ENCODE data around the gene GPC6.
A peak's percentile ranks its signal among the peaks of the same experiment; 100 is the strongest.
"Not testable (repeated sequence)": the region's sequence is repeated elsewhere in the genome, so short reads cannot be mapped to it uniquely, and the experiment has no call there.

Gene GPC6

GRCh38 chr13:94204946-94205345, 978.3 kb downstream of the GPC6 start:
- peak in 2 of 3 donors; percentile 52 to 73 for DNase-seq
- H3K36me3 ChIP-seq (ENCODE audit: control insufficient read depth in 4 of 4, insufficient read depth in 4 of 4, low read length in 3 of 4): no peaks in the 10 kb centered on the region
- POLR2A ChIA-PET: interaction anchor here (0.6 to 1.0 kb wide), 2 partner anchors 13 to 1830 kb away, joined by 3 to 5 read pairs; no protein-coding TSS in a partner anchor
- no CpG with 5 or more reads among the region's 2 CpGs for WGBS (ENCODE audit: insufficient coverage)
- H3K27me3 ChIP-seq (replicated peaks in 2 of 5; ENCODE audit: control insufficient read depth in 4 of 5, insufficient read depth in 5 of 5, low read length in 4 of 5): no peaks in the 10 kb centered on the region
- no peak overlapping the region for H3K27ac ChIP-seq (ENCODE audit: insufficient read depth in 1 of 2, low read depth in 1 of 2, low read length in 2 of 2, poor library complexity in 1 of 2, severe bottlenecking in 2 of 2)
- CTCF ChIA-PET: interaction anchor here (1.1 kb wide), 1 partner anchor 35 kb away, joined by 4 read pairs; no protein-coding TSS in a partner anchor
- H3K4me3 ChIP-seq (ENCODE audit: control insufficient read depth in 1 of 7, extremely low read depth in 1 of 7, insufficient read depth in 4 of 7, low read depth in 2 of 7, low read length in 6 of 7): no peak overlapping the region
- peaks cover 0 to 10% (median 2%) of the 10 kb centered on the region in 4 experiments for H3K4me1 ChIP-seq (ENCODE audit: control extremely low read depth in 1 of 4, control insufficient read depth in 4 of 4, insufficient read depth in 4 of 4, low read length in 3 of 4)
- no peaks in the 10 kb centered on the region for H3K9me3 ChIP-seq (ENCODE audit: control extremely low read depth in 1 of 5, control insufficient read depth in 4 of 5, insufficient read depth in 2 of 5, low read depth in 1 of 5, low read length in 4 of 5)

- H3K9me3 ChIP-seq (ENCODE audit: control extremely low read depth in 1 of 5, control insufficient read depth in 4 of 5, insufficient read depth in 2 of 5, low read depth in 1 of 5, low read length in 4 of 5): no peaks in the 10 kb centered on the region
- no peaks in the 10 kb centered on the region for H3K36me3 ChIP-seq (ENCODE audit: control insufficient read depth in 4 of 4, insufficient read depth in 4 of 4, low read length in 3 of 4)
- no peak overlapping the region for H3K4me3 ChIP-seq (ENCODE audit: control insufficient read depth in 1 of 7, extremely low read depth in 1 of 7, insufficient read depth in 4 of 7, low read depth in 2 of 7, low read length in 6 of 7)
- ChIA-PET POLR2A (interaction anchor here (1.0 kb wide), 1 partner anchor 13 kb away, joined by 5 read pairs; no protein-coding TSS in a partner anchor), CTCF (interaction anchor here (1.1 to 1.2 kb wide), 2 partner anchors 13 to 34 kb away, joined by 4 to 5 read pairs; no protein-coding TSS in a partner anchor)
- peaks cover 0 to 10% (median 2%) of the 10 kb centered on the region in 4 experiments for H3K4me1 ChIP-seq (ENCODE audit: control extremely low read depth in 1 of 4, control insufficient read depth in 4 of 4, insufficient read depth in 4 of 4, low read length in 3 of 4)
- H3K27me3 ChIP-seq (replicated peaks in 2 of 5; ENCODE audit: control insufficient read depth in 4 of 5, insufficient read depth in 5 of 5, low read length in 4 of 5): no peaks in the 10 kb centered on the region
- WGBS (ENCODE audit: insufficient coverage): 92% methylated on average over 1 of the region's 3 CpGs
- H3K27ac ChIP-seq (ENCODE audit: insufficient read depth in 1 of 2, low read depth in 1 of 2, low read length in 2 of 2, poor library complexity in 1 of 2, severe bottlenecking in 2 of 2): no peak overlapping the region
- DNase-seq: no peak
Observed at GRCh38 chr13:94205896-94206295, 979.3 kb downstream of the GPC6 start.

GRCh38 chr13:94209117-94209516, 982.5 kb downstream of the GPC6 start:
- CTCF ChIA-PET: interaction anchor here (1.5 kb wide), 1 partner anchor 16 kb away, joined by 3 read pairs; no protein-coding TSS in a partner anchor
- POLR2A ChIA-PET: interaction anchor here (0.6 kb wide), 1 partner anchor 788 kb away, joined by 5 read pairs; no protein-coding TSS in a partner anchor

GRCh38 chr13:94209913-94210312, 983.3 kb downstream of the GPC6 start:
- POLR2A ChIA-PET; DNase-seq; H3K27ac ChIP-seq (ENCODE audit: insufficient read depth in 1 of 2, low read depth in 1 of 2, low read length in 2 of 2, poor library complexity in 1 of 2, severe bottlenecking in 2 of 2); H3K4me1 ChIP-seq (ENCODE audit: control extremely low read depth in 1 of 4, control insufficient read depth in 4 of 4, insufficient read depth in 4 of 4, low read length in 3 of 4); H3K27me3 ChIP-seq (replicated peaks in 2 of 5; ENCODE audit: control insufficient read depth in 4 of 5, insufficient read depth in 5 of 5, low read length in 4 of 5); H3K9me3 ChIP-seq (ENCODE audit: control extremely low read depth in 1 of 5, control insufficient read depth in 4 of 5, insufficient read depth in 2 of 5, low read depth in 1 of 5, low read length in 4 of 5); H3K4me3 ChIP-seq (ENCODE audit: control insufficient read depth in 1 of 7, extremely low read depth in 1 of 7, insufficient read depth in 4 of 7, low read depth in 2 of 7, low read length in 6 of 7); H3K36me3 ChIP-seq (ENCODE audit: control insufficient read depth in 4 of 4, insufficient read depth in 4 of 4, low read length in 3 of 4): not testable (repeated sequence)
- WGBS (ENCODE audit: insufficient coverage): 100% methylated on average over 1 of the region's 4 CpGs
- CTCF ChIA-PET: interaction anchor here (1.0 to 1.5 kb wide), 2 partner anchors 13 to 16 kb away, joined by 3 read pairs; no protein-coding TSS in a partner anchor

More at GRCh38 chr13:94209117-94209516, 982.5 kb downstream of the GPC6 start:
- Histone ChIP-seq H3K4me3 (ENCODE audit: control insufficient read depth in 1 of 7, extremely low read depth in 1 of 7, insufficient read depth in 4 of 7, low read depth in 2 of 7, low read length in 6 of 7) (no peak overlapping the region), H3K4me1 (ENCODE audit: control extremely low read depth in 1 of 4, control insufficient read depth in 4 of 4, insufficient read depth in 4 of 4, low read length in 3 of 4) (peaks cover 0 to 10% (median 2%) of the 10 kb centered on the region in 4 experiments), H3K9me3 (ENCODE audit: control extremely low read depth in 1 of 5, control insufficient read depth in 4 of 5, insufficient read depth in 2 of 5, low read depth in 1 of 5, low read length in 4 of 5) (no peaks in the 10 kb centered on the region), H3K27ac (ENCODE audit: insufficient read depth in 1 of 2, low read depth in 1 of 2, low read length in 2 of 2, poor library complexity in 1 of 2, severe bottlenecking in 2 of 2) (no peak overlapping the region), H3K36me3 (ENCODE audit: control insufficient read depth in 4 of 4, insufficient read depth in 4 of 4, low read length in 3 of 4) (no peaks in the 10 kb centered on the region), H3K27me3 (replicated peaks in 2 of 5; ENCODE audit: control insufficient read depth in 4 of 5, insufficient read depth in 5 of 5, low read length in 4 of 5) (no peaks in the 10 kb centered on the region)
- DNase-seq: no peak

- peaks cover 0 to 6% (median 0%) of the 10 kb centered on the region in 4 experiments for H3K4me1 ChIP-seq (ENCODE audit: control extremely low read depth in 1 of 4, control insufficient read depth in 4 of 4, insufficient read depth in 4 of 4, low read length in 3 of 4)
- H3K36me3 ChIP-seq (ENCODE audit: control insufficient read depth in 4 of 4, insufficient read depth in 4 of 4, low read length in 3 of 4): no peaks in the 10 kb centered on the region
- no peaks in the 10 kb centered on the region for H3K9me3 ChIP-seq (ENCODE audit: control extremely low read depth in 1 of 5, control insufficient read depth in 4 of 5, insufficient read depth in 2 of 5, low read depth in 1 of 5, low read length in 4 of 5)
- H3K27me3 ChIP-seq (replicated peaks in 2 of 5; ENCODE audit: control insufficient read depth in 4 of 5, insufficient read depth in 5 of 5, low read length in 4 of 5): no peaks in the 10 kb centered on the region
- CTCF ChIA-PET: interaction anchor here (1.0 kb wide), 1 partner anchor 12 kb away, joined by 3 read pairs; no protein-coding TSS in a partner anchor
- POLR2A ChIA-PET: no interaction called here
- H3K4me3 ChIP-seq (ENCODE audit: control insufficient read depth in 1 of 7, extremely low read depth in 1 of 7, insufficient read depth in 4 of 7, low read depth in 2 of 7, low read length in 6 of 7): no peak overlapping the region
- no peak for DNase-seq
- no peak overlapping the region for H3K27ac ChIP-seq (ENCODE audit: insufficient read depth in 1 of 2, low read depth in 1 of 2, low read length in 2 of 2, poor library complexity in 1 of 2, severe bottlenecking in 2 of 2)
- WGBS (ENCODE audit: insufficient coverage): 100% methylated on average over 4 of the region's 5 CpGs
Observed at GRCh38 chr13:94210816-94211215, 984.2 kb downstream of the GPC6 start.

GRCh38 chr13:94212196-94212595, 985.6 kb downstream of the GPC6 start:
- ChIA-PET POLR2A (no interaction called here), CTCF (interaction anchor here (0.9 kb wide), 1 partner anchor 12 kb away, joined by 3 read pairs; no protein-coding TSS in a partner anchor)
- DNase-seq: no peak

GRCh38 chr13:94214121-94214520, 987.5 kb downstream of the GPC6 start:
- Histone ChIP-seq H3K4me1 (ENCODE audit: control extremely low read depth in 1 of 4, control insufficient read depth in 4 of 4, insufficient read depth in 4 of 4, low read length in 3 of 4) (peaks cover under 1 to 11% (median 4%) of the 10 kb centered on the region in 4 experiments), H3K9me3 (ENCODE audit: control extremely low read depth in 1 of 5, control insufficient read depth in 4 of 5, insufficient read depth in 2 of 5, low read depth in 1 of 5, low read length in 4 of 5) (no peaks in the 10 kb centered on the region), H3K27ac (ENCODE audit: insufficient read depth in 1 of 2, low read depth in 1 of 2, low read length in 2 of 2, poor library complexity in 1 of 2, severe bottlenecking in 2 of 2) (no peak overlapping the region), H3K27me3 (replicated peaks in 2 of 5; ENCODE audit: control insufficient read depth in 4 of 5, insufficient read depth in 5 of 5, low read length in 4 of 5) (no peaks in the 10 kb centered on the region), H3K36me3 (ENCODE audit: control insufficient read depth in 4 of 4, insufficient read depth in 4 of 4, low read length in 3 of 4) (no peaks in the 10 kb centered on the region), H3K4me3 (ENCODE audit: control insufficient read depth in 1 of 7, extremely low read depth in 1 of 7, insufficient read depth in 4 of 7, low read depth in 2 of 7, low read length in 6 of 7) (no peak overlapping the region)
- ChIA-PET POLR2A (no interaction called here), CTCF (no interaction called here)
- DNase-seq: no peak
- no CpG with 5 or more reads among the region's 1 CpG for WGBS (ENCODE audit: insufficient coverage)

More at GRCh38 chr13:94212196-94212595, 985.6 kb downstream of the GPC6 start:
- Histone ChIP-seq H3K36me3 (ENCODE audit: control insufficient read depth in 4 of 4, insufficient read depth in 4 of 4, low read length in 3 of 4) (no peaks in the 10 kb centered on the region), H3K4me3 (ENCODE audit: control insufficient read depth in 1 of 7, extremely low read depth in 1 of 7, insufficient read depth in 4 of 7, low read depth in 2 of 7, low read length in 6 of 7) (no peak overlapping the region), H3K4me1 (ENCODE audit: control extremely low read depth in 1 of 4, control insufficient read depth in 4 of 4, insufficient read depth in 4 of 4, low read length in 3 of 4) (peaks cover 0 to 6% (median 0%) of the 10 kb centered on the region in 4 experiments), H3K9me3 (ENCODE audit: control extremely low read depth in 1 of 5, control insufficient read depth in 4 of 5, insufficient read depth in 2 of 5, low read depth in 1 of 5, low read length in 4 of 5) (no peaks in the 10 kb centered on the region), H3K27me3 (replicated peaks in 2 of 5; ENCODE audit: control insufficient read depth in 4 of 5, insufficient read depth in 5 of 5, low read length in 4 of 5) (no peaks in the 10 kb centered on the region), H3K27ac (ENCODE audit: insufficient read depth in 1 of 2, low read depth in 1 of 2, low read length in 2 of 2, poor library complexity in 1 of 2, severe bottlenecking in 2 of 2) (no peak overlapping the region)

Measured in common myeloid progenitor, CD34-positive (primary cell).